HL-60 (cell line): ENCODE results near the gene ZNF771.
"Not testable (repeated sequence)": the region's sequence is repeated elsewhere in the genome, so short reads cannot be mapped to it uniquely, and the experiment has no call there.

ENCODE experiments used
- DNase-seq, 2 experiments: peaks; one replicate each; pipeline ENCODE4 v3.0.0-alpha.2; 2010 to 2020; ENCODE audit warnings: low read depth in 1 of 2, low spot score in 1 of 2
- H3K27ac ChIP-seq: fragments of 250-450 bp; sonication (Bioruptor Pico); replicated peaks from 2 replicates; pipeline ENCODE4 v1.5.1; 2020; ENCODE audit warnings: mild to moderate bottlenecking, moderate library complexity
- H3K27me3 ChIP-seq: fragments of 250-450 bp; sonication (Bioruptor Pico); 2 replicates; pipeline ENCODE4 v1.5.1; 2021; ENCODE audit warnings: mild to moderate bottlenecking, moderate library complexity; ENCODE audit not compliant: insufficient read depth, poor library complexity, severe bottlenecking
- H3K4me3 ChIP-seq: replicated peaks from 2 replicates; pipeline ENCODE4 v1.5.1; 2011; ENCODE audit warnings: mild to moderate bottlenecking, control low read depth, low read length; ENCODE audit not compliant: insufficient read depth
- CTCF ChIP-seq: IDR thresholded peaks from one replicate; pipeline ENCODE4 v1.5.1; 2011; ENCODE audit warnings: low read length, control low read depth, inconsistent platforms; ENCODE audit not compliant: insufficient read depth
- GABPA ChIP-seq: IDR thresholded peaks from 2 replicates; pipeline ENCODE4 v1.6.1; 2012; ENCODE audit warnings: low read depth
- POLR2AphosphoS5 ChIP-seq: IDR thresholded peaks from 2 replicates; pipeline ENCODE4 v1.6.1; 2012; ENCODE audit warnings: low read depth
- REST ChIP-seq: IDR thresholded peaks from 2 replicates; pipeline ENCODE4 v1.6.1; 2012; ENCODE audit warnings: low read depth; ENCODE audit not compliant: insufficient replicate concordance
- SPI1 ChIP-seq: IDR thresholded peaks from 2 replicates; pipeline ENCODE4 v1.6.1; 2012; ENCODE audit warnings: low read depth, mild to moderate bottlenecking, borderline replicate concordance

ZNF771 gene

DNA sequence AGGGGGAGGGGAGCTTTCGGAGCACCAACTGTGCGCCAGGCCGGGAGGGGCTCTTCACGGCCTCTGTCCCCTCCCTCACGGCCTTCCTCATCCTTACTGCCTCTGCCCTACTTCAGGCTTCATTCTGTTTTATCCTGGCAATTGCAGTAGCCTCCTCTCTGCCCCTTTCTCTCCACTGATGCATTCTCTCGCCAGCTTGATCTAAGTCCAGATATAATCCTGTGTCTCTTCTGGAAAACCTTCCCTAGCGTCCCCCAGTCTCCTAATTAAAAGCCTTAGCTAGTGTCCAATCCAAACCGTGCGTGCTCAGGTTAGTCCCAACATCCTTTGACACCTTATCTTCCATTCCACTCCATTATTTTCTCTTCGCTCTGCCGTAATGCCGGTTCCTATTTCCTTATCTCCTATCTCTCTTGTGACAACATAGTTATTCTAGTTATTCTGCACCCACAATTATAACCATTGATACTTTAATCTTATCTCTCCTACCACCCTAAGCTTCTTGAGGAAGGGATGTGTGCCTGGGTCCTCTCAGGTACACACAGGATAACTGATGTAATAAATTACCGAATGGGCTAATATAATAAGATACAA is 11.3 kb upstream of the ZNF771 start:
- Histone ChIP-seq H3K27me3 (peaks cover 4% of the 10 kb centered on the region), H3K4me3 (peak overlapping the region; percentile 85), H3K27ac (no peak overlapping the region; the same call in 1 of the 2 replicates)
- TF ChIP-seq REST, result no peak
- no peak for TF ChIP-seq SPI1
- TF ChIP-seq POLR2AphosphoS5, result no peak
- no peak for TF ChIP-seq GABPA
- TF ChIP-seq CTCF, result no peak
- no peak for DNase-seq

- not testable (repeated sequence) for H3K4me3 ChIP-seq, DNase-seq, H3K27ac ChIP-seq, H3K27me3 ChIP-seq
Measured at GRCh38 chr16:30396627-30397026, 10.8 kb upstream of the ZNF771 start.

DNA sequence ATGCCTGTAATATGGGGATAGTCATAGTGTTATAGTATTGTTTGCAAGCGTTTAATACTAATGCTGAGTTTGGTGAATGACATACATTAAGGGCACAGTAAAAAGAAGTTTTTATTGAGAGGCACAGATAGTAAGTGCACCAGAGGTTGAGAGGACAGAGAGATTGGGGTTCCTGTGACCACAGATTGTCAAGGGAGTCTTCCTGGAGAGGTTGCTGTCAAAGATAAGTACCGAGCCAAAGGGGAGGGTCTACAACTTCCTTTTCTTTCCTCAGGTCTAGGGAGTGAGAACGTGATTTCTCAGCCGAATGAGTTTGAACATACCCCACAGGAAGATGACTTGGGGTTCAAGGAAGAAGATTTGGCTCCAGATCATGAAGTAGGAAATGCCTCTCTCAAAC is 10.3 kb upstream of the ZNF771 start:
- Histone ChIP-seq H3K27ac (no peak overlapping the region), H3K27me3 (peaks cover 4% of the 10 kb centered on the region), H3K4me3 (no peak overlapping the region)
- no peak for DNase-seq
- TF ChIP-seq POLR2AphosphoS5 (no peak), REST (no peak), CTCF (no peak), SPI1 (no peak), GABPA (no peak)

DNA sequence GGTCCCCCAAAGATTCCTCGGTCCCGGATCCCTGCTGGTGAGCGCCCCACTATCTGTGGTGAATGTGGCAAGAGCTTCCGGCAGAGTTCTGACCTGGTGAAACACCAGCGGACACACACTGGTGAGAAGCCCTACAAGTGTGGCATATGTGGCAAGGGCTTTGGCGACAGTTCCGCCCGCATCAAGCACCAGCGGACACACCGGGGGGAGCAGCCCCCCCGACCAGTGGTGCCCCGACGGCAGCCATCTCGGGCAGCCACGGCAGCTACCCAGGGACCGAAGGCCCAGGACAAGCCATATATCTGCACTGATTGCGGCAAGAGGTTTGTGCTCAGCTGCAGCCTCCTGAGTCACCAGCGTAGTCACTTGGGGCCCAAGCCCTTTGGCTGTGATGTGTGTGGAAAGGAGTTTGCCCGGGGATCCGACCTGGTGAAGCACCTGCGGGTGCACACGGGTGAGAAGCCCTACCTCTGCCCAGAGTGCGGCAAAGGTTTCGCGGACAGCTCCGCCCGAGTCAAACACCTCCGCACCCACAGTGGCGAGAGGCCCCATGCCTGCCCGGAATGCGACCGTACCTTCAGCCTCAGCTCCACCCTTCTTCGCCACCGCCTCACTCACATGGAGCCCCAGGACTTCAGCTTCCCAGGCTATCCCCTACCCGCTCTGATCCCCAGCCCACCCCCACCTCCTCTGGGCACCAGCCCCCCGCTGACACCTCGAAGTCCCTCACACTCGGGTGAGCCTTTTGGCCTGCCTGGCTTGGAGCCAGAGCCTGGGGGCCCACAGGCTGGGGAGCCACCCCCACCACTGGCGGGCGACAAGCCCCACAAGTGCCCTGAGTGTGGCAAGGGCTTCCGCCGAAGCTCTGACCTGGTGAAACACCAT is 9.4 kb upstream of the ZNF771 start:
- TF ChIP-seq POLR2AphosphoS5 (no peak), SPI1 (no peak), REST (no peak), CTCF (no peak), GABPA (no peak)
- H3K27me3 ChIP-seq, result peaks cover 4% of the 10 kb centered on the region
- no peak overlapping the region for H3K27ac ChIP-seq
- DNase-seq, result peak in 1 of 2 experiments; percentile 49
- H3K4me3 ChIP-seq, result no peak overlapping the region
